NT2/D1 (cell line): ENCODE measurements around the gene PIGK.
"Not testable (repeated sequence)": the region's sequence is repeated elsewhere in the genome, so short reads cannot be mapped to it uniquely, and the experiment has no call there.

Experiments used
- SUZ12 ChIP-seq: IDR thresholded peaks from 2 replicates; pipeline ENCODE4 v1.6.1; 2011; ENCODE audit not compliant: insufficient read length, insufficient read depth; ENCODE audit errors: extremely low read depth
- YY1 ChIP-seq: IDR thresholded peaks from 2 replicates; pipeline ENCODE4 v1.6.1; 2011; ENCODE audit not compliant: insufficient read length, insufficient read depth
- ZNF274 ChIP-seq: IDR thresholded peaks from 2 replicates; pipeline ENCODE4 v1.6.1; 2011; ENCODE audit warnings: mild to moderate bottlenecking, low read depth, low read length

- TF ChIP-seq ZNF274, SUZ12, YY1: not testable (repeated sequence)
These were observed 32.3 kb downstream of the PIGK start for GRCh38 chr1:77186907-77187306.
